GM21825 (cell line): ENCODE data around the gene RAMP3.

Experiments used
- ATAC-seq: cut with Tn5 transposase; IDR thresholded peaks from one replicate; pipeline ENCODE4 v1.9.1; 2021; ENCODE audit warnings: mild to moderate bottlenecking, moderate library complexity; ENCODE audit not compliant: unreplicated experiment

RAMP3 gene

GRCh38 chr7:45178241-45179225 lies 20.9 kb downstream of the RAMP3 start:
- ATAC-seq, result no peak

GRCh38 chr7:45179666-45180065 lies 22.1 kb downstream of the RAMP3 start:
- ATAC-seq, result no peak

- no peak for ATAC-seq
Measured at GRCh38 chr7:45180084-45180986, 22.7 kb downstream of the RAMP3 start.

GRCh38 chr7:45181286-45181960 lies 23.8 kb downstream of the RAMP3 start:
- no peak for ATAC-seq

GRCh38 chr7:45181991-45182855 lies 24.6 kb downstream of the RAMP3 start:
- no peak for ATAC-seq

GRCh38 chr7:45182856-45183710 lies 25.5 kb downstream of the RAMP3 start:
- no peak for ATAC-seq

- ATAC-seq, result no peak
Measured at GRCh38 chr7:45183711-45184210, 26.2 kb downstream of the RAMP3 start.

GRCh38 chr7:45184326-45185027 lies 26.9 kb downstream of the RAMP3 start:
- ATAC-seq, result no peak

- no peak for ATAC-seq
Measured at GRCh38 chr7:45185028-45185863, 27.7 kb downstream of the RAMP3 start.

GRCh38 chr7:45185864-45186250 lies 28.3 kb downstream of the RAMP3 start:
- no peak for ATAC-seq

- ATAC-seq, result no peak
Measured at GRCh38 chr7:45186261-45186813, 28.7 kb downstream of the RAMP3 start.

GRCh38 chr7:45187089-45187945 lies 29.7 kb downstream of the RAMP3 start:
- no peak for ATAC-seq

GRCh38 chr7:45187946-45188411 lies 30.4 kb downstream of the RAMP3 start:
- ATAC-seq, result no peak

GRCh38 chr7:45188736-45189135 lies 31.1 kb downstream of the RAMP3 start:
- no peak for ATAC-seq

- ATAC-seq, result no peak
Measured at GRCh38 chr7:45189151-45189970, 31.8 kb downstream of the RAMP3 start.
